B cell (primary cell): Measurements from ENCODE around the gene ZBED5. TPM values are rescaled to one million over a fixed set of nuclear protein-coding genes. Genes with fewer than 3 reads are reported as not detected.

ENCODE experiments used
- ATAC-seq: fragments of 200-7000 bp; cut with Tn5 transposase; one replicate; pipeline ENCODE4 v1.10.0; 2021; ENCODE audit warnings: low read depth, mild to moderate bottlenecking, moderate number of reproducible peaks, moderate library complexity
- CTCF ChIA-PET: fragments of 350-600 bp; sonication (Branson Sonifier 250); formaldehyde crosslinking; loops from one replicate; lab custom pipeline; 2021; ENCODE audit warnings: antibody characterized with exemption, inconsistent platforms; lab: Charles Lee
- POLR2A ChIA-PET: fragments of 350-600 bp; sonication (Branson Sonifier 250); formaldehyde crosslinking; loops from one replicate; lab custom pipeline; 2021; ENCODE audit warnings: antibody characterized with exemption; lab: Charles Lee
- DNase-seq: peaks from one replicate; pipeline ENCODE4 v3.0.0; 2013
- H2AFZ ChIP-seq: 2 replicates; pipeline ENCODE4 v1.6.1; 2012; ENCODE audit warnings: mild to moderate bottlenecking, low read depth, low read length; ENCODE audit not compliant: insufficient read depth, poor library complexity, severe bottlenecking
- H3K27ac ChIP-seq, 2 donors: 1 replicate in 1 of 2; 2 replicates in 1 of 2; pipeline ENCODE4 v1.5.1; 2012 to 2013; ENCODE audit warnings: low read length in 2 of 2, mild to moderate bottlenecking in 2 of 2, moderate library complexity in 1 of 2
- H3K27me3 ChIP-seq, 4 experiments: fragments of 200-600 bp in 1 of 4; sonication (generic) in 1 of 4; replicated peaks in 1 of 4; 1 replicate in 2 of 4; 2 replicates in 2 of 4; pipeline versions ENCODE4 v1.6.1 to v1.7.0; 2013 to 2016; ENCODE audit warnings: low read length in 3 of 4, mild to moderate bottlenecking in 2 of 4, mixed read lengths in 1 of 4, moderate library complexity in 1 of 4; ENCODE audit not compliant: insufficient read depth in 4 of 4, control insufficient read depth in 3 of 4; ENCODE audit errors: control extremely low read depth in 1 of 4
- H3K36me3 ChIP-seq, 2 experiments: replicated peaks in 1 of 2; 1 replicate in 1 of 2; 2 replicates in 1 of 2; pipeline versions ENCODE4 v1.6.1 to v1.7.1; 2013; ENCODE audit warnings: low read length in 1 of 2; ENCODE audit not compliant: insufficient read depth in 2 of 2, control insufficient read depth in 1 of 2; ENCODE audit errors: control extremely low read depth in 1 of 2, extremely low read depth in 1 of 2
- H3K4me1 ChIP-seq, 2 donors: fragments of 200-600 bp in 1 of 2; sonication (generic) in 1 of 2; 1 replicate in 1 of 2; 2 replicates in 1 of 2; pipeline versions ENCODE4 v1.5.1 to v1.6.1; 2013 to 2017; ENCODE audit warnings: low read length in 2 of 2; ENCODE audit not compliant: control insufficient read depth in 2 of 2, insufficient read depth in 2 of 2
- H3K4me2 ChIP-seq: replicated peaks from 2 replicates; pipeline ENCODE3; 2012; ENCODE audit warnings: mild to moderate bottlenecking, low read depth, low read length; ENCODE audit not compliant: poor library complexity, severe bottlenecking
- H3K4me3 ChIP-seq, 5 experiments: fragments of 200-600 bp in 1 of 5; sonication (generic) in 1 of 5; 1 replicate in 3 of 5; 2 replicates in 2 of 5; pipeline versions ENCODE4 v1.5.1 to v1.7.0; 2011 to 2016; ENCODE audit warnings: low read length in 4 of 5, mild to moderate bottlenecking in 4 of 5, low read depth in 2 of 5, control low read depth in 1 of 5, moderate library complexity in 1 of 5; ENCODE audit not compliant: insufficient read depth in 1 of 5; ENCODE audit errors: control extremely low read depth in 1 of 5, extremely low read depth in 1 of 5
- H3K79me2 ChIP-seq: fragments of 200-600 bp; sonication (generic); one replicate; pipeline ENCODE4 v1.6.0; 2016; ENCODE audit warnings: low read length; ENCODE audit not compliant: control insufficient read depth, insufficient read depth
- H3K9ac ChIP-seq: fragments of 200-600 bp; sonication (generic); 2 replicates; pipeline ENCODE4 v1.6.1; 2017; ENCODE audit warnings: mild to moderate bottlenecking, low read length, moderate library complexity
- H3K9me3 ChIP-seq, 3 donors: one replicate each; pipeline versions ENCODE4 v1.6.1 to v1.7.1; 2013; ENCODE audit warnings: low read length in 2 of 3; ENCODE audit not compliant: control insufficient read depth in 2 of 3, insufficient read depth in 1 of 3; ENCODE audit errors: control extremely low read depth in 1 of 3
- H4K20me1 ChIP-seq: 2 replicates; pipeline ENCODE4 v1.6.0; 2012; ENCODE audit warnings: mild to moderate bottlenecking, low read length; ENCODE audit not compliant: insufficient read depth, control insufficient read depth, poor library complexity, severe bottlenecking
- H3K27ac Mint-ChIP-seq: one replicate; pipeline ENCODE4 v1.8.0; 2021; ENCODE audit warnings: mixed read lengths
- H3K27me3 Mint-ChIP-seq: one replicate; pipeline ENCODE4 v1.8.0; 2021; ENCODE audit warnings: mixed read lengths
- H3K4me1 Mint-ChIP-seq: one replicate; pipeline ENCODE4 v1.8.0; 2021; ENCODE audit warnings: mixed read lengths
- H3K4me3 Mint-ChIP-seq: one replicate; pipeline ENCODE4 v1.8.0; 2021; ENCODE audit warnings: mixed read lengths
- H3K9me3 Mint-ChIP-seq: one replicate; pipeline ENCODE4 v1.8.0; 2022; ENCODE audit warnings: mixed read lengths; ENCODE audit not compliant: insufficient read depth
- EZH2 ChIP-seq: IDR thresholded peaks from 2 replicates; pipeline ENCODE4 v1.6.1; 2012; ENCODE audit warnings: borderline replicate concordance, low read depth, mild to moderate bottlenecking, moderate library complexity, low read length; ENCODE audit not compliant: insufficient read depth, poor library complexity, severe bottlenecking
- WGBS: methylation state at CpG from one replicate; pipeline ENCODE4 v1.1.5; 2013; ENCODE audit warnings: missing lambda C conversion rate; ENCODE audit not compliant: insufficient coverage; 5-methylcytosine and 5-hydroxymethylcytosine counted together
- intact Hi-C: fragments of 100-400 bp; cut with micrococcal nuclease; formaldehyde crosslinking; loops from one replicate; pipeline ENCODE4 v1.10.0; 2022
- polyA plus RNA-seq: library from polyadenylated mRNA; depleted of rRNA; stranded (reverse); fragments of >200 nt; gene quantifications from 2 replicates; pipeline ENCODE4 v1.2.3, GENCODE V29; 2012
- total RNA-seq, 2 donors: library from RNA; stranded (reverse); fragments of 120-200 nt in 1 of 2; gene quantifications; 1 replicate in 1 of 2; 2 replicates in 1 of 2; pipeline versions ENCODE4 v1.2.3 to v1.2.4, GENCODE V29; 2013 to 2022
- TF ChIP-seq, protein P1 (sequence below): fragments of 200-600 bp; IDR thresholded peaks from one replicate; pipeline ENCODE4 v1.8.0; 2022; ENCODE audit warnings: antibody characterized with exemption, mild to moderate bottlenecking

ZBED5 gene
- total and polyA plus RNA-seq, 2 donors (not counting 1 experiment from before 2014, with no cell fraction given): 66.6 to 178 TPM

GRCh38 chr11:10900681-10901415, 43.0 kb upstream of the ZBED5 start:
- H4K20me1 ChIP-seq: no peaks in the 10 kb centered on the region
- H3K9ac ChIP-seq: no peak overlapping the region
- no peak overlapping the region for H3K4me3 ChIP-seq
- peaks cover 0 to 3% (median 0%) of the 10 kb centered on the region in 3 donors for H3K9me3 ChIP-seq
- Mint-ChIP-seq H3K27me3 (peaks cover 11% of the 10 kb centered on the region), H3K9me3 (no peaks in the 10 kb centered on the region), H3K4me1 (peaks cover 13% of the 10 kb centered on the region), H3K27ac (no peak overlapping the region), H3K4me3 (no peak overlapping the region)
- no peak overlapping the region for H3K4me2 ChIP-seq
- WGBS: 58% methylated on average over 2 of the region's 9 CpGs
- no peak overlapping the region for H2AFZ ChIP-seq
- DNase-seq: no peak
- CTCF ChIA-PET: interaction anchor here (1.8 to 2.1 kb wide), 2 partner anchors 108 to 127 kb away, joined by 5 to 7 read pairs; no protein-coding TSS in a partner anchor
- H3K27me3 ChIP-seq: peaks cover 0 to 10% (median 0%) of the 10 kb centered on the region in 4 experiments
- H3K36me3 ChIP-seq: no peaks in the 10 kb centered on the region
- no peak overlapping the region for H3K27ac ChIP-seq
- TF ChIP-seq EZH2: no peak
- TF ChIP-seq, protein P1, sequence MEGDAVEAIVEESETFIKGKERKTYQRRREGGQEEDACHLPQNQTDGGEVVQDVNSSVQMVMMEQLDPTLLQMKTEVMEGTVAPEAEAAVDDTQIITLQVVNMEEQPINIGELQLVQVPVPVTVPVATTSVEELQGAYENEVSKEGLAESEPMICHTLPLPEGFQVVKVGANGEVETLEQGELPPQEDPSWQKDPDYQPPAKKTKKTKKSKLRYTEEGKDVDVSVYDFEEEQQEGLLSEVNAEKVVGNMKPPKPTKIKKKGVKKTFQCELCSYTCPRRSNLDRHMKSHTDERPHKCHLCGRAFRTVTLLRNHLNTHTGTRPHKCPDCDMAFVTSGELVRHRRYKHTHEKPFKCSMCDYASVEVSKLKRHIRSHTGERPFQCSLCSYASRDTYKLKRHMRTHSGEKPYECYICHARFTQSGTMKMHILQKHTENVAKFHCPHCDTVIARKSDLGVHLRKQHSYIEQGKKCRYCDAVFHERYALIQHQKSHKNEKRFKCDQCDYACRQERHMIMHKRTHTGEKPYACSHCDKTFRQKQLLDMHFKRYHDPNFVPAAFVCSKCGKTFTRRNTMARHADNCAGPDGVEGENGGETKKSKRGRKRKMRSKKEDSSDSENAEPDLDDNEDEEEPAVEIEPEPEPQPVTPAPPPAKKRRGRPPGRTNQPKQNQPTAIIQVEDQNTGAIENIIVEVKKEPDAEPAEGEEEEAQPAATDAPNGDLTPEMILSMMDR: no peak
- H3K79me2 ChIP-seq: no peaks in the 10 kb centered on the region
- POLR2A ChIA-PET: interaction anchor here (0.6 kb wide), 1 partner anchor 91 kb away, joined by 3 read pairs; no protein-coding TSS in a partner anchor
- H3K4me1 ChIP-seq: peaks cover 0 to 10% of the 10 kb centered on the region in 2 donors
- intact Hi-C loops: no loop called here
- ATAC-seq: no peak
